ENCODE results near the gene ERICH4. TPM values are rescaled to one million over a fixed set of nuclear protein-coding genes. Genes with fewer than 3 reads are reported as not detected.
"Not testable (repeated sequence)": the region's sequence is repeated elsewhere in the genome, so short reads cannot be mapped to it uniquely, and the experiment has no call there.

ERICH4 gene
- total RNA-seq, 4 donors from 2014 or later: not detected

DNA sequence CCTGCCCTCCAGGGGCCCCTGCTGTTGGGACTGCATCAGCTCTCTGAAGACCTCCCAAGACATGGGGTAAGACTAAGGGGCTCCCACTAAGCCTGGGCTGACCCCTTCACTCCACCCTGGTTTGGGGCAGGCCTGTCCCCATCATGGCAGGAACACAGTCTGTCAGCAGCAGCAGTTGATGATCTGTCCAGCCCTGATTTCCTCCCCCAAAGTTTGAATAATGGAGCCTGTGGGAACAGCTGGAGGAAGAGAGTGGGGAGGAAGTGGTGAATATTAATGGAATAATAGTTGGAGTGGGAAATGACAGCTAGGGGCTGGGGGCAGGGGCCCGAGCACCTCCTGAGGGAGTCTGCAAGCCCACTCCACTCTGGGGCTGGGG, 14.5 kb upstream of the ERICH4 start:
- no peaks in the 10 kb centered on the region for H3K9me3 ChIP-seq
- H3K4me3 ChIP-seq (replicated peaks in 1 of 3): no peak overlapping the region
- no peaks in the 10 kb centered on the region for H3K27me3 ChIP-seq
- intact Hi-C loops (cut with DNase I): no loop called here
- peaks cover 16 to 30% of the 10 kb centered on the region in 2 donors for H3K36me3 ChIP-seq
- peaks cover 17 to 31% of the 10 kb centered on the region in 2 donors for H3K4me1 ChIP-seq
- TF ChIP-seq, protein P1, sequence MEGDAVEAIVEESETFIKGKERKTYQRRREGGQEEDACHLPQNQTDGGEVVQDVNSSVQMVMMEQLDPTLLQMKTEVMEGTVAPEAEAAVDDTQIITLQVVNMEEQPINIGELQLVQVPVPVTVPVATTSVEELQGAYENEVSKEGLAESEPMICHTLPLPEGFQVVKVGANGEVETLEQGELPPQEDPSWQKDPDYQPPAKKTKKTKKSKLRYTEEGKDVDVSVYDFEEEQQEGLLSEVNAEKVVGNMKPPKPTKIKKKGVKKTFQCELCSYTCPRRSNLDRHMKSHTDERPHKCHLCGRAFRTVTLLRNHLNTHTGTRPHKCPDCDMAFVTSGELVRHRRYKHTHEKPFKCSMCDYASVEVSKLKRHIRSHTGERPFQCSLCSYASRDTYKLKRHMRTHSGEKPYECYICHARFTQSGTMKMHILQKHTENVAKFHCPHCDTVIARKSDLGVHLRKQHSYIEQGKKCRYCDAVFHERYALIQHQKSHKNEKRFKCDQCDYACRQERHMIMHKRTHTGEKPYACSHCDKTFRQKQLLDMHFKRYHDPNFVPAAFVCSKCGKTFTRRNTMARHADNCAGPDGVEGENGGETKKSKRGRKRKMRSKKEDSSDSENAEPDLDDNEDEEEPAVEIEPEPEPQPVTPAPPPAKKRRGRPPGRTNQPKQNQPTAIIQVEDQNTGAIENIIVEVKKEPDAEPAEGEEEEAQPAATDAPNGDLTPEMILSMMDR (IDR thresholded peaks at IDR 0.05): no peak
- no peak for TF ChIP-seq POLR2A (IDR thresholded peaks at IDR 0.05)
- no peak for DNase-seq
- WGBS, 2 donors: 71 to 72% methylated on average over 1 of the region's 1 CpG
- H3K27ac ChIP-seq: peak overlapping the region; percentile 56 to 86 (median 58)

DNA sequence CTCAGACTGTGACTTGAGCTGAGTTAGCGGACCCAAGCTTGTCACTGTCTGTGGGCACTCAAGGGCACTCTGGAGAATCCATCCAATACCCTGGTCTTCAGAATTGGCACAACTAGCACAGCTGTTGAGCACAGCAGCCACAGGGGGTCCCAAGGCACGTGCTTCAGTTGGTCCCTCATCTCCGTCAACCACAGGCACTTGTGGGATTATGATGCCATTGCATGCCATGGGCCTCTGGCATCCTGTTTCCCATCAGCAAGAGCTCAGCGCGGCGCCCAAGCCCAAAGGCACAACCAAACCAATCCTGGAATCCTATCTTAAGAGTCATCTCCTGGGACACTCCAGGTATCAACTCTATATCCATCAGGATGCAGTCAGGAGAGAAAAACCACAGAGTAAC, 12.0 kb upstream of the ERICH4 start:
- no peak for DNase-seq
- Histone ChIP-seq H3K4me3 (replicated peaks in 1 of 3) (no peak overlapping the region), H3K27me3 (no peaks in the 10 kb centered on the region), H3K27ac (no peak overlapping the region), H3K36me3 (peaks cover 8 to 22% of the 10 kb centered on the region in 2 donors), H3K9me3 (no peaks in the 10 kb centered on the region), H3K4me1 (peaks cover 17 to 31% of the 10 kb centered on the region in 2 donors)
- TF ChIP-seq POLR2A (IDR thresholded peaks at IDR 0.05): no peak
- TF ChIP-seq, protein P1 (IDR thresholded peaks at IDR 0.05): no peak
- 63 to 88% methylated on average over 5 of the region's 6 CpGs for WGBS, 2 donors
- intact Hi-C loops (cut with DNase I): loop anchor here (10.0 kb wide), 1 partner anchor 226 kb away; no protein-coding TSS in a partner anchor

GRCh38 chr19:41431426-41432386, 11.2 kb upstream of the ERICH4 start:
- peaks cover 17 to 26% of the 10 kb centered on the region in 2 donors for H3K4me1 ChIP-seq
- no peak overlapping the region for H3K27ac ChIP-seq
- no peak overlapping the region for H3K4me3 ChIP-seq (replicated peaks in 1 of 3)
- intact Hi-C loops (cut with DNase I): loop anchor here (10.0 kb wide), 1 partner anchor 227 kb away; no protein-coding TSS in a partner anchor
- peak in 1 of 2 donors; percentile 13 for DNase-seq
- H3K36me3 ChIP-seq: peaks cover 8 to 22% of the 10 kb centered on the region in 2 donors
- TF ChIP-seq, protein P1 (IDR thresholded peaks at IDR 0.05): peak in 2 of 6 experiments; percentile 12 to 19
- TF ChIP-seq POLR2A (IDR thresholded peaks at IDR 0.05): no peak
- WGBS, 2 donors: 82 to 84% methylated on average over 23 of the region's 23 CpGs
- H3K27me3 ChIP-seq: no peaks in the 10 kb centered on the region
- no peaks in the 10 kb centered on the region for H3K9me3 ChIP-seq

- DNase-seq: no peak
- TF ChIP-seq, protein P1 (IDR thresholded peaks at IDR 0.05): no peak
- TF ChIP-seq POLR2A (IDR thresholded peaks at IDR 0.05): no peak
- Histone ChIP-seq H3K27ac (no peak overlapping the region), H3K4me1 (peaks cover 6 to 12% of the 10 kb centered on the region in 2 donors), H3K36me3 (peaks cover 8 to 28% of the 10 kb centered on the region in 2 donors), H3K27me3 (no peaks in the 10 kb centered on the region), H3K9me3 (no peaks in the 10 kb centered on the region), H3K4me3 (replicated peaks in 1 of 3) (no peak overlapping the region)
- WGBS, 2 donors: 92 to 96% methylated on average over 13 to 16 of the region's 18 CpGs
- intact Hi-C loops (cut with DNase I): loop anchor here (10.0 kb wide), 1 partner anchor 228 kb away; no protein-coding TSS in a partner anchor
Measured at GRCh38 chr19:41433171-41433570, 9.8 kb upstream of the ERICH4 start.

- Histone ChIP-seq H3K9me3 (no peaks in the 10 kb centered on the region), H3K36me3 (peaks cover 8 to 28% of the 10 kb centered on the region in 2 donors), H3K27ac (no peak overlapping the region), H3K4me3 (replicated peaks in 1 of 3) (no peak overlapping the region), H3K4me1 (peaks cover 0 to 8% of the 10 kb centered on the region in 2 donors), H3K27me3 (no peaks in the 10 kb centered on the region)
- 84 to 89% methylated on average over 5 of the region's 5 CpGs for WGBS, 2 donors
- TF ChIP-seq, protein P1 (IDR thresholded peaks at IDR 0.05): no peak
- no peak for TF ChIP-seq POLR2A (IDR thresholded peaks at IDR 0.05)
- intact Hi-C loops (cut with DNase I): loop anchor here (10.0 kb wide), 1 partner anchor 230 kb away; no protein-coding TSS in a partner anchor
- no peak for DNase-seq
Measured at GRCh38 chr19:41434450-41434849, 8.5 kb upstream of the ERICH4 start.

- WGBS, 2 donors: 96 to 98% methylated on average over 11 of the region's 11 CpGs
Measured at GRCh38 chr19:41435376-41435775, 7.6 kb upstream of the ERICH4 start.

More at GRCh38 chr19:41435376-41435775, 7.6 kb upstream of the ERICH4 start:
- intact Hi-C loops (cut with DNase I): loop anchor here (10.0 kb wide), 1 partner anchor 231 kb away; no protein-coding TSS in a partner anchor
- H3K9me3 ChIP-seq; H3K4me3 ChIP-seq (replicated peaks in 1 of 3); DNase-seq; H3K27me3 ChIP-seq; H3K27ac ChIP-seq: not testable (repeated sequence)
- peaks cover 8 to 28% of the 10 kb centered on the region in 2 donors for H3K36me3 ChIP-seq
- H3K4me1 ChIP-seq: peaks cover 5 to 13% of the 10 kb centered on the region in 2 donors
